GM23248 (cell line): ENCODE results near the gene COL27A1. TPM values are rescaled to one million over a fixed set of nuclear protein-coding genes. Genes with fewer than 3 reads are reported as not detected.

Experiments used
- DNase-seq: peaks from one replicate; pipeline ENCODE4 v3.0.0-alpha.2; 2015
- H2AFZ ChIP-seq: fragments of 200-600 bp; sonication (generic); 2 replicates; pipeline ENCODE4 v1.6.1; 2016; ENCODE audit warnings: antibody characterized with exemption
- H3F3A ChIP-seq: fragments of 200-600 bp; sonication (generic); 2 replicates; pipeline ENCODE4 v1.6.1; 2016; ENCODE audit warnings: mild to moderate bottlenecking, antibody characterized with exemption, mixed run types; ENCODE audit not compliant: insufficient read depth
- H3K27ac ChIP-seq: fragments of 200-600 bp; sonication (generic); 2 replicates; pipeline ENCODE4 v1.5.1; 2016; ENCODE audit warnings: mild to moderate bottlenecking
- H3K27me3 ChIP-seq: fragments of 200-600 bp; sonication (generic); replicated peaks from 2 replicates; pipeline ENCODE4 v1.6.1; 2016; ENCODE audit warnings: mild to moderate bottlenecking; ENCODE audit not compliant: insufficient read depth
- H3K36me3 ChIP-seq: fragments of 200-600 bp; sonication (generic); 2 replicates; pipeline ENCODE4 v1.6.1; 2016; ENCODE audit warnings: low read depth, mild to moderate bottlenecking
- H3K4me1 ChIP-seq: fragments of 200-600 bp; sonication (generic); 2 replicates; pipeline ENCODE4 v1.6.1; 2016; ENCODE audit warnings: mild to moderate bottlenecking; ENCODE audit not compliant: insufficient read depth
- H3K4me2 ChIP-seq: fragments of 200-600 bp; sonication (generic); one replicate; pipeline ENCODE4 v1.6.1; 2016; ENCODE audit warnings: mild to moderate bottlenecking; ENCODE audit not compliant: unreplicated experiment
- H3K4me3 ChIP-seq: fragments of 200-600 bp; sonication (generic); 2 replicates; pipeline ENCODE4 v1.5.1; 2016; ENCODE audit warnings: mild to moderate bottlenecking
- H3K79me2 ChIP-seq: fragments of 200-600 bp; sonication (generic); 2 replicates; pipeline ENCODE4 v1.6.1; 2016; ENCODE audit warnings: mild to moderate bottlenecking; ENCODE audit not compliant: insufficient read depth
- H3K9ac ChIP-seq: fragments of 200-600 bp; sonication (generic); 2 replicates; pipeline ENCODE4 v1.6.1; 2016; ENCODE audit warnings: mild to moderate bottlenecking
- H3K9me2 ChIP-seq: fragments of 200-600 bp; sonication (generic); 2 replicates; pipeline ENCODE4 v1.6.1; 2016; ENCODE audit warnings: mixed run types, mild to moderate bottlenecking, moderate library complexity; ENCODE audit not compliant: insufficient read depth
- H3K9me3 ChIP-seq: fragments of 200-600 bp; sonication (generic); one replicate; pipeline ENCODE4 v1.6.1; 2017; ENCODE audit warnings: low read depth
- H4K20me1 ChIP-seq: fragments of 200-600 bp; sonication (generic); 2 replicates; pipeline ENCODE4 v1.6.0; 2016; ENCODE audit not compliant: insufficient read depth
- EZH2 ChIP-seq: fragments of 200-600 bp; sonication (generic); IDR thresholded peaks from 2 replicates; pipeline ENCODE4 v1.6.1; 2018; ENCODE audit warnings: antibody characterized with exemption, mild to moderate bottlenecking; ENCODE audit not compliant: insufficient read depth, poor library complexity, severe bottlenecking
- EZH2phosphoT487 ChIP-seq: fragments of 200-600 bp; sonication (generic); IDR thresholded peaks from 2 replicates; pipeline ENCODE4 v1.6.1; 2018; ENCODE audit warnings: antibody characterized with exemption, moderate library complexity, mild to moderate bottlenecking, low read depth; ENCODE audit not compliant: insufficient read depth
- WGBS, 2 experiments: methylation state at CpG; one replicate each; pipeline ENCODE4 v1.1.6; 2015 to 2017; ENCODE audit warnings: low lambda C conversion rate in 2 of 2, low coverage in 1 of 2; ENCODE audit errors: missing lambda C conversion rate in 2 of 2; 5-methylcytosine and 5-hydroxymethylcytosine counted together
- in situ Hi-C: fragments of 300-500 bp; cut with MboI; formaldehyde crosslinking; loops from 2 replicates; pipeline ENCODE4 v1.15.0; 2020
- polyA plus RNA-seq: library from polyadenylated mRNA; unstranded; fragments of >200 nt; fragmentation: Nextera tagmentation; extraction: Ambion mirVana; gene quantifications from 2 replicates; pipeline ENCODE4 v1.2.1, GENCODE V29; 2016
- total RNA-seq: library from RNA; depleted of rRNA; stranded (reverse); fragments of >200 nt; shearing (Covaris generic); gene quantifications from 2 replicates; pipeline ENCODE4 v1.2.3, GENCODE V29; 2014

Gene COL27A1
- total and polyA plus RNA-seq, 2 experiments from 2014 or later = 1.6 to 2.3 TPM

GRCh38 chr9:114205171-114206015 is 50.1 kb downstream of the COL27A1 start:
- DNase-seq = no peak
- Histone ChIP-seq H4K20me1 (no peaks in the 10 kb centered on the region), H3K4me2 (no peak overlapping the region), H3K27ac (no peak overlapping the region), H2AFZ (no peak overlapping the region), H3K36me3 (no peaks in the 10 kb centered on the region), H3K79me2 (no peaks in the 10 kb centered on the region), H3K9me3 (no peaks in the 10 kb centered on the region), H3K4me3 (no peak overlapping the region), H3K27me3 (no peaks in the 10 kb centered on the region), H3K9ac (no peak overlapping the region), H3K9me2 (no peaks in the 10 kb centered on the region), H3K4me1 (peaks cover 8% of the 10 kb centered on the region), H3F3A (no peaks in the 10 kb centered on the region)
- WGBS, 2 experiments = 87 to 89% methylated on average over 10 of the region's 10 CpGs
- TF ChIP-seq EZH2phosphoT487 = no peak
- no peak for TF ChIP-seq EZH2
- in situ Hi-C loops = no loop called here

GRCh38 chr9:114206221-114206789 is 51.0 kb downstream of the COL27A1 start:
- no peak for DNase-seq
- Histone ChIP-seq H3K9me2 (no peaks in the 10 kb centered on the region), H3F3A (no peaks in the 10 kb centered on the region), H3K4me3 (no peak overlapping the region), H2AFZ (no peak overlapping the region), H3K4me2 (no peak overlapping the region), H3K27ac (no peak overlapping the region), H3K9me3 (no peaks in the 10 kb centered on the region), H3K79me2 (no peaks in the 10 kb centered on the region), H3K4me1 (peaks cover 8% of the 10 kb centered on the region), H3K27me3 (no peaks in the 10 kb centered on the region), H3K9ac (no peak overlapping the region), H4K20me1 (no peaks in the 10 kb centered on the region), H3K36me3 (no peaks in the 10 kb centered on the region)
- WGBS, 2 experiments = 90 to 97% methylated on average over 5 of the region's 5 CpGs
- TF ChIP-seq EZH2 (no peak), EZH2phosphoT487 (no peak)
- in situ Hi-C loops = no loop called here

GRCh38 chr9:114207034-114207810 is 51.9 kb downstream of the COL27A1 start:
- WGBS, 2 experiments = 63 to 73% methylated on average over 8 to 9 of the region's 9 CpGs

GRCh38 chr9:114207845-114208244 is 52.5 kb downstream of the COL27A1 start:
- H3K9ac ChIP-seq = no peak overlapping the region
- H3K36me3 ChIP-seq = no peaks in the 10 kb centered on the region
- H3K4me1 ChIP-seq = peaks cover 8% of the 10 kb centered on the region
- H3K9me3 ChIP-seq = no peaks in the 10 kb centered on the region
- in situ Hi-C loops = no loop called here
- no peak overlapping the region for H3K4me3 ChIP-seq
- H3K4me2 ChIP-seq = no peak overlapping the region
- no peaks in the 10 kb centered on the region for H4K20me1 ChIP-seq
- H3K27ac ChIP-seq = no peak overlapping the region
- no peaks in the 10 kb centered on the region for H3K9me2 ChIP-seq
- H3K27me3 ChIP-seq = no peaks in the 10 kb centered on the region
- TF ChIP-seq EZH2 (no peak), EZH2phosphoT487 (no peak)
- no peak for DNase-seq
- H2AFZ ChIP-seq = no peak overlapping the region
- H3F3A ChIP-seq = no peaks in the 10 kb centered on the region
- 95 to 97% methylated on average over 6 of the region's 6 CpGs for WGBS, 2 experiments
- no peaks in the 10 kb centered on the region for H3K79me2 ChIP-seq

More at GRCh38 chr9:114207034-114207810, 51.9 kb downstream of the COL27A1 start:
- DNase-seq = peak; percentile 73
- TF ChIP-seq EZH2phosphoT487 (no peak), EZH2 (no peak)
- no peak overlapping the region for H3K4me3 ChIP-seq
- no peaks in the 10 kb centered on the region for H4K20me1 ChIP-seq
- H3K36me3 ChIP-seq = no peaks in the 10 kb centered on the region
- no peaks in the 10 kb centered on the region for H3K9me2 ChIP-seq
- no peaks in the 10 kb centered on the region for H3F3A ChIP-seq
- no peak overlapping the region for H2AFZ ChIP-seq
- no peak overlapping the region for H3K4me2 ChIP-seq
- no peak overlapping the region for H3K27ac ChIP-seq
- H3K9ac ChIP-seq = no peak overlapping the region
- in situ Hi-C loops = no loop called here
- H3K9me3 ChIP-seq = no peaks in the 10 kb centered on the region
- no peaks in the 10 kb centered on the region for H3K27me3 ChIP-seq
- no peaks in the 10 kb centered on the region for H3K79me2 ChIP-seq
- peaks cover 8% of the 10 kb centered on the region for H3K4me1 ChIP-seq
